Ovary (tissue), 9 donors: Measurements from ENCODE around the gene FBXO42. TPM values are rescaled to one million over a fixed set of nuclear protein-coding genes. Genes with fewer than 3 reads are reported as not detected.

Experiments used
- DNase-seq, 5 donors: peaks; one replicate each; pipeline ENCODE4 v3.0.0-alpha.2; 2019 to 2020
- H3K27ac ChIP-seq, 2 donors: fragments of 200-600 bp; one replicate each; pipeline versions ENCODE4 v1.5.1 to v1.8.0; 2019 to 2022
- H3K27me3 ChIP-seq: fragments of 200-600 bp; one replicate; pipeline ENCODE4 v1.8.0; 2022
- H3K36me3 ChIP-seq: fragments of 200-600 bp; sonication (generic); one replicate; pipeline ENCODE4 v1.5.1; 2019
- H3K4me1 ChIP-seq: one replicate; pipeline ENCODE4 v1.8.1; 2013; ENCODE audit warnings: mild to moderate bottlenecking, moderate library complexity; ENCODE audit not compliant: insufficient read depth
- H3K4me3 ChIP-seq: fragments of 200-600 bp; sonication (generic); one replicate; pipeline ENCODE4 v1.5.1; 2017
- H3K9me3 ChIP-seq, 2 donors: fragments of 200-600 bp in 1 of 2; sonication (generic) in 1 of 2; one replicate each; pipeline versions ENCODE4 v1.5.1 to v1.8.1; 2013 to 2019; ENCODE audit warnings: mild to moderate bottlenecking in 1 of 2, moderate library complexity in 1 of 2
- CTCF ChIP-seq, 3 donors: fragments of 450-650 bp in 2 of 3; fragments of 200-600 bp in 1 of 3; IDR thresholded peaks; one replicate each; pipeline versions ENCODE4 v1.5.1 to v1.8.0; 2016 to 2022; ENCODE audit warnings: antibody characterized with exemption in 3 of 3, mild to moderate bottlenecking in 1 of 3
- EP300 ChIP-seq: sonication (generic); formaldehyde crosslinking; IDR thresholded peaks from one replicate; pipeline ENCODE4 v1.6.1; 2017; ENCODE audit warnings: antibody characterized with exemption
- POLR2A ChIP-seq: fragments of 450-650 bp; IDR thresholded peaks from one replicate; pipeline ENCODE4 v1.6.1; 2017; ENCODE audit warnings: antibody characterized with exemption, mild to moderate bottlenecking, moderate library complexity
- WGBS, 3 donors: extraction: QIAGEN DNeasy Blood & Tissue Kit in 1 of 3; methylation state at CpG; one replicate each; pipeline versions ENCODE4 v1.1.5 to v1.1.7; 2013 to 2017; 5-methylcytosine and 5-hydroxymethylcytosine counted together
- intact Hi-C, 4 donors: fragments of 100-400 bp; cut with DNase I; formaldehyde crosslinking; loops; one replicate each; pipeline versions ENCODE4 v1.11.0 to v1.15.1; 2022 to 2023
- polyA plus RNA-seq, 2 donors: library from polyadenylated mRNA; stranded (reverse); fragments of 200-250 nt in 1 of 2; fragments of 350-450 nt in 1 of 2; fragmentation: Illumina TruSeq in 1 of 2; extraction: RNeasy Lipid Tissue Mini Kit (QIAGEN cat#74804) in 1 of 2; gene quantifications; one replicate each; pipeline ENCODE4 v1.2.3, GENCODE V29; 2013 to 2014
- total RNA-seq, 7 donors: library from RNA; depleted of rRNA in 2 of 7; stranded (reverse); fragments of >200 nt in 2 of 7; fragmentation: NEBNext Ultra II Directional in 3 of 7; extraction: Animal tissue kit (Norgen Biotek cat#: 25700) in 3 of 7; gene quantifications; one replicate each; pipeline versions ENCODE4 v1.1.0 to v1.2.4, GENCODE V29; 2016 to 2023
- donor health status: DM: no; HTN: no; CAD: no; lungs with moderate emphysema.
- donor health status: DM: no; HTN: no; CAD: no.
- donor health status: Bipolar disorder and iron deficiency.
- donor health status: DM: yes; HTN: yes; CAD: no.
- donor health status: DM: no; HTN: no; CAD: no.
- donor health status: DM: yes; HTN: yes; CAD: no.

The FBXO42 gene
- total and polyA plus RNA-seq, 9 donors = 16.0 to 35.3 (median 21.9) TPM

- no peaks in the 10 kb centered on the region for H3K27me3 ChIP-seq
- intact Hi-C loops = loop anchor here in 3 of 4 donors (2.0 to 10.0 kb wide), 4 partner anchors 42 to 163 kb away; partner anchors contain the start of gene FBXO42 (in 1 of the 3)
- 17 to 24% (median 21%) methylated on average over 7 to 8 of the region's 8 CpGs for WGBS, 3 donors
- TF ChIP-seq POLR2A (no peak), EP300 (no peak), CTCF (IDR thresholded peaks at IDR 0.05) (peak; percentile 74 to 93 (median 91))
- no peaks in the 10 kb centered on the region for H3K9me3 ChIP-seq
- DNase-seq = peak; percentile 76 to 91 (median 82)
- peak overlapping the region; percentile 23 to 46 for H3K27ac ChIP-seq
- H3K4me3 ChIP-seq = no peak overlapping the region
- peaks cover 23% of the 10 kb centered on the region for H3K4me1 ChIP-seq
- no peaks in the 10 kb centered on the region for H3K36me3 ChIP-seq
These were observed 108.2 kb downstream of the FBXO42 start for GRCh38 chr1:16243936-16244649.

- no peak for TF ChIP-seq EP300
- no peak for TF ChIP-seq POLR2A
- H3K27ac ChIP-seq = peak overlapping the region in 1 of 2 donors; percentile 7
- no peaks in the 10 kb centered on the region for H3K27me3 ChIP-seq
- H3K4me3 ChIP-seq = no peak overlapping the region
- intact Hi-C loops = loop anchor here in 2 of 4 donors (5.0 to 10.0 kb wide), 3 partner anchors 41 to 119 kb away; partner anchors contain the start of gene FBXO42 (in 1 of the 2)
- peaks cover 17% of the 10 kb centered on the region for H3K4me1 ChIP-seq
- H3K9me3 ChIP-seq = no peaks in the 10 kb centered on the region
- H3K36me3 ChIP-seq = no peaks in the 10 kb centered on the region
- WGBS, 3 donors = 71 to 76% (median 76%) methylated on average over 8 of the region's 8 CpGs
- no peak for DNase-seq
These were observed 109.1 kb downstream of the FBXO42 start for GRCh38 chr1:16243215-16243610.

- 72 to 82% (median 77%) methylated on average over 17 of the region's 17 CpGs for WGBS, 3 donors
- Histone ChIP-seq H3K4me1 (peaks cover 12% of the 10 kb centered on the region), H3K36me3 (no peaks in the 10 kb centered on the region), H3K27ac (no peak overlapping the region), H3K4me3 (no peak overlapping the region), H3K27me3 (no peaks in the 10 kb centered on the region), H3K9me3 (no peaks in the 10 kb centered on the region)
- TF ChIP-seq POLR2A (no peak), CTCF (IDR thresholded peaks at IDR 0.05) (no peak), EP300 (no peak)
- no peak for DNase-seq
- intact Hi-C loops = loop anchor here in 2 of 4 donors (5.0 to 10.0 kb wide), 3 partner anchors 40 to 120 kb away; partner anchors contain the start of gene FBXO42 (in 1 of the 2)
These were observed 109.6 kb downstream of the FBXO42 start for GRCh38 chr1:16242556-16243214.

- DNase-seq = peak in 1 of 5 donors; percentile 24
- no peak overlapping the region for H3K27ac ChIP-seq
- no peaks in the 10 kb centered on the region for H3K9me3 ChIP-seq
- TF ChIP-seq POLR2A (no peak), EP300 (no peak), CTCF (IDR thresholded peaks at IDR 0.05) (no peak)
- H3K27me3 ChIP-seq = no peaks in the 10 kb centered on the region
- 71 to 81% (median 71%) methylated on average over 10 of the region's 10 CpGs for WGBS, 3 donors
- H3K4me1 ChIP-seq = peaks cover 9% of the 10 kb centered on the region
- no peaks in the 10 kb centered on the region for H3K36me3 ChIP-seq
- H3K4me3 ChIP-seq = no peak overlapping the region
- intact Hi-C loops = loop anchor here in 2 of 4 donors (5.0 to 10.0 kb wide), 3 partner anchors 39 to 121 kb away; partner anchors contain the start of gene FBXO42 (in 1 of the 2)
These were observed 111.0 kb downstream of the FBXO42 start for GRCh38 chr1:16241221-16241708.
